ENCODE data around the gene CLIC3.

CLIC3 gene

DNA sequence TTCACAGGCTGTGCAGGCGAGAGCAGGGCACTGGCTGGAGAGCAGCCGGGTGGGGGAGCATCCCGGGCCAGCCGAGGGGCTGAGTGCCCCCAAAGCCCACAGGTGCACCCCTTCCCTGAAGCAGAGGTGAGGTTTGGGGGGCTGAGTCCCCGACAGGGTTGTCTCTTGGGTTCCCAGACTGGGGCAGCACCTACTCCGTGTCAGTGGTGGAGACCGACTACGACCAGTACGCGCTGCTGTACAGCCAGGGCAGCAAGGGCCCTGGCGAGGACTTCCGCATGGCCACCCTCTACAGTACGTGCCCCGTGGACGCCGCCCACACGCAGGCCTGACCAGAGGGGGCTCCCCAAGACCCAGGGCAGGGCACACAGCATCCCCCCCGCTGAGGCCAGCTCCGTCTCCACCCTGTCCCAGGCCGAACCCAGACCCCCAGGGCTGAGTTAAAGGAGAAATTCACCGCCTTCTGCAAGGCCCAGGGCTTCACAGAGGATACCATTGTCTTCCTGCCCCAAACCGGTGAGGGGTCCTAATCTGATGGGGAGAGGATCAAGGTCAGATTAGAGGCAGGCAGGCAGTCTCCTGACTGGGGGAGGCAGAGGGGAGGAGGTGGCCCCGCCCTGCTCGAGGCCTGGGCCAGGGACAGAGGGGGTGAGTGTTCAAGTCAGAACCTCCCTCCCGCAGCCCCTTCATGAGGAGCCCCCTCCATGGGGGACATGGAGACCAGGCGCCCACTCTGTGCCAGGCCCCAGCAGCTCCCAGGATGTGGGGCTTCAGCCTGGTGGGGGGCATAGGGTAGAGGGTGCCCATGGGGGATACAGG is 16.4 kb downstream of the CLIC3 start:
- no peak for DNase-seq

DNA sequence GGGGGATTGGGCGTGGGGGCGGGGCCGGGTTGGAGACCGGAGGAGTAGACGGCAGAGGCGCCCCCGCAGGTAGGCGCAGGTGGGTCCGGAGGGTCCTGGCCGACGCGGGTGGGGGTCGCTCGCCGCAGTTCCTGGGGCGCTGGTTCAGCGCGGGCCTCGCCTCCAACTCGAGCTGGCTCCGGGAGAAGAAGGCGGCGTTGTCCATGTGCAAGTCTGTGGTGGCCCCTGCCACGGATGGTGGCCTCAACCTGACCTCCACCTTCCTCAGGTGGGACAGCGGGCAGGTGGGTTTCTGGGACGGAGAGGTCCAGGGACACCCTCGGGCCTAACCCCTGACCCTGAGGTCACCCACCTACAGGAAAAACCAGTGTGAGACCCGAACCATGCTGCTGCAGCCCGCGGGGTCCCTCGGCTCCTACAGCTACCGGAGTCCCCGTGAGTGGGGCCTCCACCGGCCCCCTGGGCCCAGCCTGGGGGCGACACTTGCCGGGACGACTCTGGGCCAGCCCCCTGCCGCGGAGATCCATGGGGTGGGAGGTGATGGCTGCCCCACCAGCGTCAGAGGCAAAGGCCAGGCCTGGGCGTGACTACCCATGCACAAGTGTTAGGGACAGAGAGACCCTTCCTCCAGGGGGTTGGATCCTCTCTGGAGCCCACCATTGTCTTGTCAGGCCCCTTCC is 17.4 kb downstream of the CLIC3 start:
- no peak for DNase-seq

DNA sequence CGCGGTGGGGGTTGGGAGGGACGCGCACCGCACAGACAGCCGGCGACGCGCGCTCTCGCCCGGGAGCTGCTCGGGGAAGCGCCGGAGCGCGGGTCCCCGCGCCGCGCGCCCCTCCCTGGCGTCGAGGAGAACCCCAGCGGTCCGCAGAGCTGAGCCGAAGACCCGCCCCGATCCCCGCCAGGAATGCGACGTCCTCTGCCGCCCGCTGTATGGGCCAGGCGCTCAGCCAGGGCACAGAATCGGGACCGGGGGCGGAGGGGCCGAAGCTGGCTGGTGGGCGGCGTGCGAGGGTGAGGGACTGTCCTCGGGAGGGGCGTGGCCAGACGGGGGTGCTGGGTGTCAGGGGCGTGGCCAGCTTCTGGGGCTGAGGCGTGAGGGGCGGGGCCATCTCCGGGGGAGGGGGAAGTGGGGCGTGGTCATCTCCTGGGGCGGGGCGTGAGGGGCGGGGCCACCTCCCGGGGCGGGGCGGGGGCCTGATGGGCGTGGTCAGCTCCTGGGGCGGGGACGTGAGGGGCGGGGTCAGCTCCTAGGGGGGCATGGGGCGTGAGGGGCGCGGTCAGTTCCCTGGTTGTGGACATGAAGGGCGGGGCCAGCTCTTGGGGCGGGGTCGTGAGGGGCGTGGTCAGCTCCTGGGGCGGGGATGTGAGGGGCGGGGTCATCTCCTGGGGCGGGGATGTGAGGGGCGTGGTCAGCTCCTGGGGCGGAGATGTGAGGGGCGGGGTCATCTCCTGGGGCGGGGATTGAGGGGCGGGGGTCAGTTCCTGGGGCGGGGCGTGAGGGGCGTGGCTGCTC is 18.1 kb downstream of the CLIC3 start:
- peak; percentile 52 for DNase-seq

DNA sequence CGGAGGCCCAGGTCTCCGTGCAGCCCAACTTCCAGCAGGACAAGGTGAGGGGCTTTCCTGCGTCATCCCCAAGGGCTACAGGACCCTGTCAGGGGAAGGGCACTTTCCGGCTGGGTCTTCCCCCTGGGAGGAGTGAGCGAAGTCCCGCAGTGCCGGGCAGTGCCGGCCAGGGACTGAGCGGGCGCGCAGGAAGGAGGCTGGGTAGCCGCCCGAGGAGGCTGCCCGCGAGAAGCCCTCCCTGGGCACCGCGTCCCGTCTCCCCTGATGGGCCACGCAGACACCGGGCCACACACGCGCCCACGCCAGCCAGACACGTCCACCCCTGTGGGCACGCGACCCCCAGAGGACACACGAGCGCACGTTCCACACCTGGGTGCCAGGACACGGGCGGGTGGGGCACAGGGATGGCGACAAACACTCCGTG is 18.7 kb downstream of the CLIC3 start:
- DNase-seq, result no peak

DNA sequence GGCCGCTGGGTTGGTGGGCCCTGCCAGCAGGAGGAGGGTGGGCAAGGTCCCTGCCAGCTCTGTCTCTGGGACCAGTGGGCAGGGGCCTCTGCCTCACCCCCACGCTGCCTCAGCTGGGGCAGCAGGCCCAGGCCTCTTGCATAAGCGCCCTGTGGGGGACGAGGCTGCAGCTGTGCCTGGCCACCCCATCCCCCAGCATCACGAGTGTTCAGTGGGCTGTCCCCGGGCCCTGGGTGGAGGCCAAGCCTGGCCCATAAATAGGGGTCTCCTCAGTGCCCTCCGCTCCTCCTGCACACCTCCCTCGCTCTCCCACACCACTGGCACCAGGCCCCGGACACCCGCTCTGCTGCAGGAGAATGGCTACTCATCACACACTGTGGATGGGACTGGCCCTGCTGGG is 19.1 kb downstream of the CLIC3 start, which contains the start of gene PTGDS:
TSS of gene PTGDS (plus strand) at position 282 of the 400 bp plus-strand sequence. CDS start at position 357, 75 bp downstream.
- no peak for DNase-seq

DNA sequence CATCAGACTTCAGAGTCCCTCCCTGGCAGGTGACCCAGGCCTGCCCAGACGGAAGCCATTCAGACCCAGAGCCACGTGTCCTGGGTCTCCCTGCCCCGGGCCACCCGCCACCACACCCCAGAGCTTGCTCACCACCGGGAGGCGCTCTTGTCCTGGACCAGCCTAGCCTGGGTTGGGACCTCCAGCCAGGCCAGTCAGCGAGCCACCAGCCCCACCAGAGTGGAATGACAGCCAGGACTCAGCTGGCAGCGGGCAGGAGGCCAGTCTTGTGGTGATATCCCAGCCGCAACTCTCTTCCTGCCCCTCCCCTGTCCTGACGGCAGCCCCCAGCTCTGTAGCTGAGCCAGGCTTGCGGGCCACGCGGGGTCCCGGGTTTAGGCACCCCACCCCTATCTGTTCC is 20.7 kb downstream of the CLIC3 start:
- DNase-seq, result no peak

DNA sequence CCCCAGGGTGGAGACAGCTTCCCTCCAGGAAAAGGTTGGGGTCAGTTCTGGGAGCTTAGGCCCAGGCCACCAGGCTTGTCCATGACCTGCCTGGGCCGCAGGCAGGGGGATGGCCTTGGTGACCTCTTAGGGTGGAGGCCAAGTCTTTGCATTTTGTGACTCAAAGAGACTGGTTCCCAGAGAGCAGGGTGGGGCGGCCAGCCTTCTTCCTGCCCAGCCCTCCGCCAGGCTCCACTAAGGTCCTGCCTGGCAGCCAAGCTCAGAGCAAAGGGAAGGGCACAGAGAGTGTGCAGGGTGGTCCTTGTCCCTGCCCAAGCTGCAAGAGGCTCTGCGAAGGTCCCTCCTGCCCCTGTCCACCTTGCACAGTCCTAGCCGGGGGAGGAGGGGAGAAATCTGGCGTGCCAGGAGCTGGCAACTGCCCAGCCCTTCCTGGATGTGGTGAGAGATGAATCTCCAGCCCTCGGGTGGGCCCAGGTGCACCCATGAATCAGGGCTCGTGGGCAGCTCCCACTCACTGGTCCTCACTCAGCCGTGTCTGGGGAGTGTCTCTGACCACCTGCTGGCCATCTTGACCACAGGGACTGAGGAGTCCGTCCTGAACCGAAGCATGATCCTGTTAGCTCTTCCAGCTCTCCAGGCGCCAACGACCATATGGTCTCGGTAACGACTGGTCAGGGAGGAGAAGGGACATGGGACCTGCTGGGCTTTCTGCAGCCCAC is 21.4 kb downstream of the CLIC3 start:
- DNase-seq, result no peak

DNA sequence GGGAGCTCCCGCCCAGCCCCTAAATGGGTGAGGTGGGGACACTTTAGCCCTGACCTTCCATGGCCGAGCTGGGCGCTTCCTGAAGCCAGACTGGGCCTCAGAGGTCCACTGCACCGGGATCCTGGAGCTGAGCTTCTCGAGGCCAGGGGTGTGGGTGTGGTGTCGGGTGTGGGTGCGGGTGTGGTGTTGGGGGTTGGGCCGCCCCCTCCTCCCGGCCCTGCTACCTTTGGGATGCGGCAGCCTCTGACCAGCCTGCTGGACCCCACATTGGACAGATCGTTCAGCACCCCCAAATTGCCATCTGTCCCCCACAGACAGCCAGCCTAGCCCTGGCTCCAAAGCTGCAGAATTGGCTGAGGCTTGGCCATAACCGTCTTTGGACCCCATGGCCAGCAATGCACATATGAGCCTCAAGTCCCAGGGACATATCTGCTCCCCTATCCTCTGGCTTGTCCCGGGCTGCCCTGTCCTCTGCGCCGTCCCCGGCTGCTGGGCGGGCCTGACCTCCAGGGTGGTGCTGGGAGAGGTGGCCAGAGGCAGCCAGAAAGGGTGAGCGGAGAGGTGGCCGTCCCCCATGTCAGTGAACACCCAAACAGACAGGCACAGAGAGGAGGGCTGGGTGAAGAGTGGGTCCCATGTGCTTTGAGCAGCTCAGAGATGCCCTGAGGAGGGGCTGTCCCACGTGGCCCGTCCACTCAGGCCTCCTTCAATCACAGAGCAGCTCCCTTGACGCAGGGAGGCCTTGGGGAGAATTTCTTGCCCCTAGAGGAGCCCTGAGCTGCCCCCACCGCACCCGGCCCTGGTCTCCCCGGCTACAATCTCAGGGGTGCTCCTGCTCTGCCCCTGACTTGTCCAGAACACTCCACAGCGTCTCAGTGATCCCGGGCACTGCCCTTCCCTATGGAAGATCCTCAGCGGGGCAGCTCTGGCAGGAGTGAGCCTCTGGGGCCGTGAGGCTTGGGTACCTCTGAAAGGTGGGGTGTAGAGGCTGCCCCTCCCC is 22.4 kb downstream of the CLIC3 start:
- no peak for DNase-seq

DNA sequence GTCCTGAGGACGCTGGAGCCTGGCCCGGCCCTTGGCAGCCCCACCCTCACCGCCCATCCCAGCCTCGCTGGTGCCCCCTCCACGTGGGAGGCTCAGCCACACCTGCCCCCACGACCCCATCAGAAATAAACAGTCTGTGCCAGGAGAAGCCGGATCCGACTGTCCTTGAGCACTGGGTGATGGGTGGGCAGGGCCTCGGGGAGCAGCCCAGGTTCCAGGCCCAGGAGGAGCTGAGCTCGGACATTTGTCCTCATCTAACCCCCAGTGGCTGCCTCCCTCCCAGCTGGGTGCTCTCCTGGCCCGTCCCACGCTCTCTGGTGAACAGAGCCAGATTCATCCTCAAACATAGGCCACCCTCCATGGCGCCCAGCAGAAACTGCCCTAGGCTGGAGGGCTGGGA is 23.6 kb downstream of the CLIC3 start:
- no peak for DNase-seq

DNA sequence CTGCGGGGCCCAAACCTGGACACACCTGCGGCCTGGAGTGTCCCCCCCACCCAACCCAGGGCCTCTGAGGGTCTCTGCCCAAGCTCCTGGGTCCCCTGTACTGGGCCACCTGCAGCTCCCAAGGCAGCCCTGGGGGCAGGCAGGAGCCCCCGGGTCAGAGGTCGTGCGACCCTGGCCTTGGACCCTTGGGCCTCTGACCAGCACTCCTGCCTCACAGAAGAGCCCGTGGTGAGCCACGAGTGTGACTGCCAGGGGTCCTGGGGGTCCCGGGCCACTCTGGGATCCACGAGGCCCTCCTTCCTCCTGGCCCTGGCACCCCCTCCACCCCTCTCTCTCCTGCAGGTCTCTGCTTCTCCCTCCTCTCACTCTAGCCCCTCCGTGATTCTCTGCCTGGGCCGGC is 24.0 kb downstream of the CLIC3 start:
- no peak for DNase-seq

DNA sequence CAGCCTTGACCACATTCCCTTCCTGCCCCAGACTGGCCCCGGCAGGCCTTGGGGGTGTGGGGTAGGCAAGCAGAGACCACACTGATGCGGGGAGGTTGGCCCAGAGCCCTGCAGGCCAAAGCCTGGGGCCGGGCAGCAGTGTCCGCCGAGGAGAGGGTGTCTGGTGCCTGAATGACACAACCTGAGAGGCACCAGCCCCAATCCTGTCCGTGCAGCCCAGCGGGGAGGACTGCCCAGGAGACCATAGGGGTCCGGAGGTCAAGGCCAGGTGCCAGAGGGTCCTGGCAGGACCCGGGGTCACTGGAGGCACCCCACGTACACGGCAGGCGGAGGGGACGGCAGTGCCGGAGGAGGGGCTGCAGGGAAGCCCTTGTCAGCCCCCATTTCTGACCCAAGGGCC is 24.6 kb downstream of the CLIC3 start:
- DNase-seq, result no peak

DNA sequence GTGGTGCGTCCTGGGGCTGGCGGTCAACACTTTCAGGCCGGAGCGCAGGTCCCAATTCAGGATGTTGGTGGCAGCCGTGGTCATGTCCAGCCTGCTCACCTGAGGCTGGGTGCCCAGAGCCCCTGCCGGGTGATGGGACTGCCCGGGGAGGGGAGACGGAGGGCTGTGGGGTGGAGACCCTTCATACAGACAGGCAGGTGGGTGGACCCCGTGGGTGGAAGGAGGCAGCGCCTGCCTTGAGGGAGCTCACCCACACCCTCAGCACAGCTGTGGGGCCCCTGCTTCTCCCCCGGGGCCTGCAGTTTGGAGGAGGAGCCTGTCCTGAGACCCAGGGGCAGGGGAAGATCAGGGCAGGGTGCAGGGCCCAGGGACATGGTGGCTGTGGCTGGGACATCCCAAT is 26.0 kb downstream of the CLIC3 start:
- DNase-seq, result no peak

DNA sequence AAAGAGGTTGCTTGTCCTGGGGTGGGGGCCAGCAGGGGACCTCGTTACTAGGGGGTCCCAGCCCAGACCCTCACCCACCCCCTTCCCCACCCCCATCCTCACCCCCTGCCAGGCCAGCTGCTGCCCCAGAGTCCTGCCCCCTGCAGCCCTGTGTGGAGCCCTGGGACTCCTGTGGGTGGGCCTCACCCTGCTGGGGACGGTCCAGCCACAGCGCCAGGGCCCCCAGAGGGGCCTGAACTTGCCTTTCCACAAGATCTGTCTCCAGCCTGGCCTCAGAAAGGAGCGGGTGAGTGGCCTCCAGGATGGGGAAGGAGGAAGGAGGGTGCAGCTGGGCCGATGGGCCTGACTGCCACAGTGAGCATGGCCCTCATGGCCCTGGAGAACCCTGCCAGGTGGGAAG is 26.6 kb downstream of the CLIC3 start:
- DNase-seq, result no peak

DNA sequence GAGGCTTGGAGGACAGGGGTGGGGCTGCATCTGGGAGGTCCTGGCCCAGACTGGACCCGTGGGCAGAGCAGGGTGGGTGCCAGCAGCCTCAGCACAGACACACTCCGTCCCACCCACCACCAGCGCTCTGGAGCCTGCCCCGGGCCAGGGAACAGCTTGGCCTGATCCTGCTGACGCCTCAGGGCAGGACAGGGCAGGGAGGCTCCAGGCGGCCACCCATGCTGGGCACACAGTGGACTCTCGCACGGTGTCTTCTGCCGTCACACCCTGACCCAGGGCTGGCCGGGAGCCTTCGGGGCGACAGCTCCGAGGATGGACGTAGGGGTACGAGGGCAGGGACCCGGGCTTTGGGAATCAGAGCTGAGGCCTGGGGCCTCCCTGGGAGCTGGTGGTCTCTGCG is 27.2 kb downstream of the CLIC3 start:
- DNase-seq, result no peak

DNA sequence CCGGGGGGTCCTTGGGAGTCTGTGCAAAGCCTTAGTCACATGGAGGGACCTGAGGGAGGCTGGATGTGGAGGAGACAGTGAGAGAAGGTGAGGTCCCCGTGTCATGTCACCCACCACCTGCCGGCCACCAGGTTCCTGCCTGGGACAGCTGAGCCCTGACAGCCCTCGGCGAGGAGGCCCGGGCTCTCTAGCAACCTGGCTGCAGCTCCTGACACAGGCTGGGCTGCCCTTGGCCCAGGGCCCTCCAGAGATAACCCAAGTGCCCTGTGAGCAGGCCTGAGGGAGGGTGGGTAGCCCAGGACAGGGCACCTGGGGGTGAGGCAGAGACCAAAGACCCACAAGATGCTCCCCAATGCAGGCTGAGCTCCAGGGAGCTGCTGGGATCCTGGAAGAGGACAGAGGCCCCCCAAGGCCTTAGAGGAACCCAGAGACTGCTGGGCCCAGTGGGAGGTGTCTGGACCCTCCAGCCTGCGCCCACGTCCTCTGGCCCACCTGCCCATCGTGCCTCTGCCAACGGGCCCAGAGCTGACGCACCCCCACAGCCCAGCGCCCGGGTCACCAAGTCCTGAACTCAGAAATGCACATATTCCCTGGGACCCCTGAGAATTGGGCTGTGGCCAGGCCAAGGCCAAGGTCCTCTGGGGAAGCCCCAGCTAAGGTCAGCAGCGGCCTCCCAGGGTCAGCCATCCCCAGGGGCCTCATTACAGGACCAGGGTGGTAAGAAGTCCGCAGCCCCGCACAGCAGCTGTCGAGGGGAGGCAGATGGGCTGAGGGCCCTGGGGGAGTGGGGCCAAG is 27.8 kb downstream of the CLIC3 start:
- no peak for DNase-seq

DNA sequence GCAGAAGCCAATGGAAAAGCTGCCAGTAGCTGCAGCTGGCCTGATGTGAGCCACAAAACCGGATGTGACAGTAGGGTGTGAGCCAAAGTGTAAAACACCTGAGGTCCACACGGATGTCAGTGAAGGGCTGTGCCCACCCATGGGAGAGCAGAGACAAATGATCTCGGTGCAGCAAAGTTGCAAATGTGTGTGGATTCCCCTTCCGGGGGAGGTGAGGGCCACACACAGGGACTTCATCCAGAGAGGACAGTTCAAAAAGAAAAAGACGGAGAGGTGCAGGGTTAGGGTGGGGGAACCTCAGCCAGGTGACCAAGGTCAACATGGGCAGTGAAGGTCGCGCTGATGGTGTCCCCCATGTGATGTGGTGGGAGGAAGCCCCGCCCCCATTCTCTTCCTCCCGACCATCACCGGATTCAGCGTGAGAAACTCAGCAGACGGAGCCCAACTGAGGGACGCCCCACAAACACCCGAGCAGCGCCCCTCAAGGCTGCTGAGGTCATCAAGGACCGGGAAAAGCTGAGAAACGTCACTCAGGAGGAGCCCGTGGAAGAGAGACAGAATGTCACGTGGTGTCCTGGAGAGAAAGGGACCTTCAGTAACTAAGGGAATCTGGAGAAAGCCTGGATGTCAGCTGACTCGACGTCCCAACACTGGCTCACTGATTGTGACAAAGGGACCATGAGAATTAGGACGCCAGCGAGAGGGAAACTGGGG is 30.4 kb downstream of the CLIC3 start:
- DNase-seq, result no peak

DNA sequence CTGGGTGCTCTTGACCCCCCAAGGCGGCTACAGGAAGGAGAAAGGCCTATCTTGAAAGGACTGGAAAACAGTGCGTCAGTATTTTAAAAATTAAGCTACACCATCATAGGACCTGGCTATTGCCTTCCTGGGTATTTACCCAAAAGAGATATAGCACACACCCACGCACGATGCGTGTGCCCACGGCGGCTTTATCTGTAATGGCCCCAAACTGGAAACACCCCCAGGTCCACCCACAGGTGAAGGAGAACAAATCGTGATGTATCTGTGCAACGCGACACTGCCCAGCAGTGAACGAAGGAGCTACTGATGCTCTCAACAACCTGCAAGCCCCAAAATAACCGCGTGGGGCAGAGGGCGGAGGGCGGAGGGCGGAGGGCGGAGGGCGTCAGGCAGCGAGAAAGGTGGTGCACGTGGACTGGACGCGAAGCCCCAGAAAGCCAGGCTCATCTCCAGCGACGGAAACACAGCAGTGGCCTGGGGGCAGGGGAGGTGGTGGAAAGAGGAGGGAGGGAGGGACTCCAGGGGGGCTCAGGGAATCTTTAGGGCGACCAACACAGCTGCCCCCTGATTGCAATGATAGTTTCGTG is 31.4 kb downstream of the CLIC3 start:
- no peak for DNase-seq

DNA sequence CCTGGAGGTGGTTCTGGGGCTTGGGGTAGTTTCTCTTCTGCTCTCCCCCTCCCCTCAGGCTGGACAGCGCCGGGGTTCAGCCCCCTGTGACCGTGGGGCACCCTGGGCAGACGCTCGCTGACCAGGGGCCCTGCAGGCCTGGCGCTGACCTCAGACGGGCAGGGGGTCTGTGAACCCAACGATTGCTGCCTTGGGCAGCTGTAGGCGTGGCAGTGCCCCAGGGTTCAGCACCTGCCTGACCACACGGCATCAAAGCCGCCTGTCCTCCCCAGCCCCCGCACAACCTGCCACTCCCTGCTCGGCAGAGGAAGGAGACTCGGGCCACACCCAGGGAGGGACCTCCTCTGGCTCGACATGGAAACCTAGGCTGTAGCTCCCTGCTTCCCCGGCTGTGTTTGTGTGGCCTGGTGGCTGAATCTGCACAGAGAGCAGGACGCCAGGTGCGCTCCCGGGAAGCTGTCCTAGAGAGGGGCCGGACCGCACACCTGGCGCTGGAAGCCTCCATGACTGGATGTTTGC is 32.1 kb downstream of the CLIC3 start:
- no peak for DNase-seq

DNA sequence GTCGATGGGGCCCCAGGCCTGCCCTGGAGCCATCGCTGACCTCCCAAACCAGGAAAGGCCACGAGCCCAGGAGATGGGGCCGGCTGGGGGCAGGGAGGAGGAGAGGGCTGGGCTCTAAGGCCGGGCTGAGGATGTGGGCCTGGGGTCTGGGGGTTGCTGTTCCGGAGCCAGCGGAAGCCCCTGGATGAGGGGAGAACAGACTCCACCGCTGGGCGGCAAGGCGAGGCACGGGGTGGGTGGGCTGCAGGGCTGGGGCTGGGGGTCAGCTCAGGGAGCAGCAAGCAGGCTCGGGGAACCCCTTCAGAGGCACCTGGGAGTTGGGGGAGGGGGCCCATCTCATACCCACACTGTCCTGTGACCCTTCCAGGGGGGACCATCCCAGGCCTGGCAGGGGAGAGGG is 32.6 kb downstream of the CLIC3 start:
- DNase-seq, result no peak
